Upper lobe of left lung (tissue), 6 donors: ENCODE measurements around the gene AWAT2. TPM values are rescaled to one million over a fixed set of nuclear protein-coding genes. Genes with fewer than 3 reads are reported as not detected.

Source experiments
- ATAC-seq, 2 donors: fragments of 200-7000 bp; cut with Tn5 transposase; one replicate each; pipeline ENCODE4 v1.9.1; 2022; ENCODE audit warnings: mild to moderate bottlenecking in 2 of 2, moderate library complexity in 2 of 2; ENCODE audit not compliant: low FRiP score in 2 of 2
- DNase-seq, 2 donors: peaks; one replicate each; pipeline ENCODE4 v3.0.0-alpha.2; 2019 to 2020
- H3K27ac ChIP-seq, 4 donors: fragments of 200-600 bp; sonication (generic); one replicate each; pipeline ENCODE4 v1.5.1; 2016 to 2019
- H3K27me3 ChIP-seq, 4 donors: fragments of 200-600 bp; sonication (generic); one replicate each; pipeline ENCODE4 v1.5.1; 2017 to 2019
- H3K36me3 ChIP-seq, 4 donors: fragments of 200-600 bp; sonication (generic); one replicate each; pipeline ENCODE4 v1.5.1; 2016 to 2019
- H3K4me1 ChIP-seq, 4 donors: fragments of 200-600 bp; sonication (generic); one replicate each; pipeline ENCODE4 v1.5.1; 2018 to 2019
- H3K4me3 ChIP-seq, 4 donors: fragments of 200-600 bp; sonication (generic); one replicate each; pipeline ENCODE4 v1.5.1; 2017 to 2019; ENCODE audit warnings: mild to moderate bottlenecking in 2 of 4, moderate library complexity in 1 of 4
- H3K9me3 ChIP-seq, 4 donors: fragments of 200-600 bp; sonication (generic); one replicate each; pipeline ENCODE4 v1.5.1; 2018 to 2019
- EP300 ChIP-seq, 4 donors: sonication (generic); formaldehyde crosslinking; IDR thresholded peaks; one replicate each; pipeline ENCODE4 v1.5.1; 2017; ENCODE audit warnings: antibody characterized with exemption in 4 of 4, control low read depth in 2 of 4
- POLR2A ChIP-seq, 4 donors: fragments of 450-650 bp; IDR thresholded peaks; one replicate each; pipeline ENCODE4 v1.5.1; 2016 to 2017; ENCODE audit warnings: antibody characterized with exemption in 4 of 4, mild to moderate bottlenecking in 2 of 4
- POLR2AphosphoS5 ChIP-seq, 2 donors: sonication (generic); formaldehyde crosslinking; IDR thresholded peaks; one replicate each; pipeline ENCODE4 v1.5.1; 2017; ENCODE audit warnings: antibody characterized with exemption in 2 of 2
- WGBS, 2 donors: methylation state at CpG; one replicate each; pipeline ENCODE4 v1.1.5; 2017 to 2018; 5-methylcytosine and 5-hydroxymethylcytosine counted together
- total RNA-seq, 6 donors: library from RNA; depleted of rRNA in 4 of 6; stranded (reverse); fragments of >200 nt in 4 of 6; gene quantifications; one replicate each; pipeline versions ENCODE4 v1.1.0 to v1.2.1, GENCODE V29; 2016 to 2021
- TF ChIP-seq, protein P1 (sequence below), 6 experiments: fragments of 450-650 bp in 4 of 6; fragments of 200-600 bp in 2 of 6; sonication (generic) in 2 of 6; IDR thresholded peaks; one replicate each; pipeline ENCODE4 v1.5.1; 2016 to 2019; ENCODE audit warnings: antibody characterized with exemption in 6 of 6
- donor health status: DM: no; HTN: no; CAD: no; lungs with moderate emphysema.
- donor health status: DM: no; HTN: yes; CAD: no; lungs with severe emphysema.

AWAT2 gene
- total RNA-seq, 6 donors from 2014 or later, result 0.67 TPM; not detected in 5

DNA sequence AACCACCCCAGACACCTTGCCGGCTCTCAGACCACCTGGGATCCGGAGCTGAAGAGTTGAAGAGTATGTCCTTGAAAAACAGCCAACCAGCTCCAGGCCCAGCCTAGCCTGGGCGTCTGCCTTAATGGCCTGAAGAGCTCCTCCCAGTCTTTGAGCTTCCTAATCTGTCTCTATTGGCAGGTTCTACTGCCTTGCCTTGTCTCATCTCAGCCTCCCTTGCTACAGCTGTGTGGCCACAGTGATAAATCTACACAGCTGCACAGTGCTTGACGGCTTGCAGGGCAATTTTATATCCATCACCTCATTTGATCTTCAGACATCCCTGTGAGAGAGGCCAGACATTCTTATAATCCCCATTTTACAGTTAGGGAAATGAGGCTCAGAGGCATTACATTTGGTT lies 19.9 kb downstream of the AWAT2 start:
- H3K27me3 ChIP-seq, result no peaks in the 10 kb centered on the region
- no peaks in the 10 kb centered on the region for H3K9me3 ChIP-seq
- H3K27ac ChIP-seq, result no peak overlapping the region
- DNase-seq (no peak), ATAC-seq (peak in 1 of 2 donors; percentile 45)
- 57 to 75% methylated on average over 2 to 4 of the region's 4 CpGs for WGBS, 2 donors
- H3K4me3 ChIP-seq, result no peak overlapping the region
- TF ChIP-seq, protein P1, sequence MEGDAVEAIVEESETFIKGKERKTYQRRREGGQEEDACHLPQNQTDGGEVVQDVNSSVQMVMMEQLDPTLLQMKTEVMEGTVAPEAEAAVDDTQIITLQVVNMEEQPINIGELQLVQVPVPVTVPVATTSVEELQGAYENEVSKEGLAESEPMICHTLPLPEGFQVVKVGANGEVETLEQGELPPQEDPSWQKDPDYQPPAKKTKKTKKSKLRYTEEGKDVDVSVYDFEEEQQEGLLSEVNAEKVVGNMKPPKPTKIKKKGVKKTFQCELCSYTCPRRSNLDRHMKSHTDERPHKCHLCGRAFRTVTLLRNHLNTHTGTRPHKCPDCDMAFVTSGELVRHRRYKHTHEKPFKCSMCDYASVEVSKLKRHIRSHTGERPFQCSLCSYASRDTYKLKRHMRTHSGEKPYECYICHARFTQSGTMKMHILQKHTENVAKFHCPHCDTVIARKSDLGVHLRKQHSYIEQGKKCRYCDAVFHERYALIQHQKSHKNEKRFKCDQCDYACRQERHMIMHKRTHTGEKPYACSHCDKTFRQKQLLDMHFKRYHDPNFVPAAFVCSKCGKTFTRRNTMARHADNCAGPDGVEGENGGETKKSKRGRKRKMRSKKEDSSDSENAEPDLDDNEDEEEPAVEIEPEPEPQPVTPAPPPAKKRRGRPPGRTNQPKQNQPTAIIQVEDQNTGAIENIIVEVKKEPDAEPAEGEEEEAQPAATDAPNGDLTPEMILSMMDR (IDR thresholded peaks at IDR 0.05), result no peak
- TF ChIP-seq EP300 (IDR thresholded peaks at IDR 0.05) (no peak), POLR2AphosphoS5 (IDR thresholded peaks at IDR 0.05) (no peak), POLR2A (IDR thresholded peaks at IDR 0.05) (no peak)
- no peaks in the 10 kb centered on the region for H3K36me3 ChIP-seq
- no peaks in the 10 kb centered on the region for H3K4me1 ChIP-seq

- no peak for DNase-seq
- no peak overlapping the region for H3K4me3 ChIP-seq
- H3K27me3 ChIP-seq, result no peaks in the 10 kb centered on the region
- no peak for ATAC-seq
- 60 to 63% methylated on average over 4 of the region's 4 CpGs for WGBS, 2 donors
- H3K27ac ChIP-seq, result no peak overlapping the region
- H3K36me3 ChIP-seq, result no peaks in the 10 kb centered on the region
- no peak for TF ChIP-seq EP300 (IDR thresholded peaks at IDR 0.05)
- no peaks in the 10 kb centered on the region for H3K4me1 ChIP-seq
- no peaks in the 10 kb centered on the region for H3K9me3 ChIP-seq
Measured at GRCh38 chrX:70026851-70027200, 22.9 kb downstream of the AWAT2 start.

GRCh38 chrX:70026112-70026850 lies 23.5 kb downstream of the AWAT2 start:
- no peak overlapping the region for H3K4me3 ChIP-seq
- TF ChIP-seq, protein P1 (IDR thresholded peaks at IDR 0.05), result no peak
- TF ChIP-seq POLR2AphosphoS5 (IDR thresholded peaks at IDR 0.05), result no peak
- no peak for TF ChIP-seq POLR2A (IDR thresholded peaks at IDR 0.05)
- no peak for TF ChIP-seq EP300 (IDR thresholded peaks at IDR 0.05)
- WGBS, 2 donors, result 23 to 30% methylated on average over 1 of the region's 1 CpG
- ATAC-seq, result no peak
- no peaks in the 10 kb centered on the region for H3K27me3 ChIP-seq
- no peaks in the 10 kb centered on the region for H3K9me3 ChIP-seq
- no peaks in the 10 kb centered on the region for H3K36me3 ChIP-seq
- DNase-seq, result no peak
- no peak overlapping the region for H3K27ac ChIP-seq
- H3K4me1 ChIP-seq, result no peaks in the 10 kb centered on the region

DNA sequence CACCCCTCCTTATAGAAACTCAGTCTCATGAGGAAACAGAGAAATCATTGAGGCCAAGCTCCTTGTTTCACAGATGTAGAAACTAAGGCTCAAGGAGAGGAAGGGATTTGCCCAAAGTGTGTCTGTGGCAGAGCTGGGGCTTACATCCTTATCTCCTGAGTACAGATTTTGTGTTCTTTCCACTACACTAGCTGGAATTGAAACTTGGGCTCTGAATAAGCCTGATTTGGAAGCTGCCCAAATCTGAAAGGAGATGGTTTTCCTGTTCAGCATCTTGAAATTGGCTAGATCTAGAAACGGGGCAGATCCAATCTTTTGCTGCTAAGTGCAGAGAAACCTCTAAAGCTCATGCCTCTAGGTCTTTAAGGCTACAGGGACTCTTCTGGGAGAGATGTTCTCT lies 24.3 kb downstream of the AWAT2 start:
- H3K9me3 ChIP-seq, result no peaks in the 10 kb centered on the region
- no peak overlapping the region for H3K27ac ChIP-seq
- no peaks in the 10 kb centered on the region for H3K4me1 ChIP-seq
- ATAC-seq (no peak), DNase-seq (no peak)
- no peaks in the 10 kb centered on the region for H3K27me3 ChIP-seq
- WGBS, 2 donors, result 0 to 6% methylated on average over 1 of the region's 1 CpG
- H3K36me3 ChIP-seq, result no peaks in the 10 kb centered on the region
- H3K4me3 ChIP-seq, result no peak overlapping the region
- TF ChIP-seq POLR2AphosphoS5 (IDR thresholded peaks at IDR 0.05) (no peak), EP300 (IDR thresholded peaks at IDR 0.05) (no peak), POLR2A (IDR thresholded peaks at IDR 0.05) (no peak)
- TF ChIP-seq, protein P1 (IDR thresholded peaks at IDR 0.05), result no peak

DNA sequence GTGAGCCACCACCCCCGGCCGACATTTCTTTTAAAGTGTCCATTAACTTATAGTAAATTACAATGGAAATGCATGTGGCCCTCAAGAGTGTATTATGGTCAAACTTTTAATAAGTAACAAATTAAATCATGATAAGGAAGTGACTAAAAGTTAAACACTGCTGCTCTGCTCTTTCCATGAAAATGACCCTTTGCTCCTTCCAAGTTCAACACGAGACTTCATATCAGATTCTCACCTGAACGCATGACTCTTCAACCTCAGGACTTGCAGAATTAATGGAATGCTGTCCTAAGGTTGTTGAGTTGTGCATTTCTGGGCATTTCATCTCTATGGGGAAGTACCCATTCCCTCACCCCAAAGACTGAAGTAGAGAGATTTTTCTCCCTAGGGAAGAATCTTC lies 27.1 kb downstream of the AWAT2 start:
- Histone ChIP-seq H3K4me3 (no peak overlapping the region), H3K9me3 (no peaks in the 10 kb centered on the region), H3K27ac (no peak overlapping the region), H3K4me1 (no peaks in the 10 kb centered on the region), H3K36me3 (no peaks in the 10 kb centered on the region), H3K27me3 (no peaks in the 10 kb centered on the region)
- TF ChIP-seq POLR2A (IDR thresholded peaks at IDR 0.05), result no peak
- WGBS, 2 donors, result 84 to 93% methylated on average over 2 to 4 of the region's 4 CpGs
- DNase-seq (no peak), ATAC-seq (no peak)

DNA sequence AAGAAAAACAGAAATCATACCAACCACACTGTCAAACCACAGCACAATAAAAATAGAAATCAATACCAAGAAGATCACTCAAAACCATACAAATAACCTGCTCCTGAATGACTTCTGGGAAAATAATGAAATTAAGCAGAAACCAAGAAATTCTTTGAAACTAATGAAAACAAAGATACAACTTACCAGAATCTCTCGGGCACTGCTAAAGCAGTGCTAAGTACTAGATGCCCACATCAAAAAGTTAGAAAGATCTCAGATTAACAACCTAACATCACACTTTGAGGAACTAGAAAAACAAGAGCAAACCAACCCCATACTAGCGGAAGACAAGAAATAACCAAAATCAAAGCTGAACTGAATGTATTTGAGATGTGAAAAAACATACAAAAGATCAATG lies 33.2 kb downstream of the AWAT2 start:
- Histone ChIP-seq H3K27ac (no peak overlapping the region), H3K4me1 (no peaks in the 10 kb centered on the region), H3K36me3 (no peaks in the 10 kb centered on the region), H3K4me3 (no peak overlapping the region), H3K27me3 (no peaks in the 10 kb centered on the region), H3K9me3 (no peaks in the 10 kb centered on the region)
- WGBS, 2 donors, result 79 to 94% methylated on average over 2 of the region's 2 CpGs
- no peak for TF ChIP-seq POLR2A (IDR thresholded peaks at IDR 0.05)
- TF ChIP-seq, protein P1 (IDR thresholded peaks at IDR 0.05), result no peak
- TF ChIP-seq POLR2AphosphoS5 (IDR thresholded peaks at IDR 0.05), result no peak
- TF ChIP-seq EP300 (IDR thresholded peaks at IDR 0.05), result no peak
- DNase-seq, result no peak
- ATAC-seq, result no peak
